IMR-90 (cell line): ENCODE results near the gene ADAP1. TPM values are rescaled to one million over a fixed set of nuclear protein-coding genes. Genes with fewer than 3 reads are reported as not detected.

ENCODE experiments used
- ATAC-seq: fragments of 200-7000 bp; cut with Tn5 transposase; 2 replicates; pipeline ENCODE4 v1.9.1; 2020; ENCODE audit warnings: low read depth, mild to moderate bottlenecking, moderate library complexity
- BruUV-seq: library from RNA; stranded (reverse); fragments of 400-500 nt; replicated peaks from 2 replicates; lab custom pipeline; 2021; lab: Mats Ljungman, UMichigan
- CTCF ChIA-PET: fragments of 300-600 bp; formaldehyde crosslinking; extraction: SDS; loops from one replicate; lab custom pipeline; 2021; ENCODE audit warnings: antibody characterized with exemption; lab: Yijun Ruan, JAX
- POLR2A ChIA-PET: fragments of 300-600 bp; sonication (Branson Sonifier 250); formaldehyde crosslinking; loops from one replicate; lab custom pipeline; 2022; ENCODE audit warnings: antibody characterized with exemption; ENCODE audit not compliant: unreplicated experiment; lab: Charles Lee
- DNase-seq: peaks from one replicate; pipeline ENCODE4 v3.0.0; 2013
- H2AFZ ChIP-seq: replicated peaks from 2 replicates; pipeline ENCODE3; 2013; ENCODE audit warnings: low read length, mild to moderate bottlenecking; ENCODE audit not compliant: poor library complexity
- H2AK5ac ChIP-seq: 2 replicates; pipeline ENCODE4 v1.6.1; 2013; ENCODE audit warnings: low read depth, low read length, inconsistent platforms
- H2AK9ac ChIP-seq: replicated peaks from 2 replicates; pipeline ENCODE3; 2013; ENCODE audit warnings: mild to moderate bottlenecking, low read depth, low read length, moderate library complexity; ENCODE audit not compliant: poor library complexity
- H2BK120ac ChIP-seq: 2 replicates; pipeline ENCODE4 v1.6.1; 2013; ENCODE audit warnings: low read depth, low read length, inconsistent platforms
- H2BK15ac ChIP-seq: 3 replicates; pipeline ENCODE4 v1.6.1; 2013; ENCODE audit warnings: low read depth, low read length, inconsistent platforms
- H2BK20ac ChIP-seq: 2 replicates; pipeline ENCODE4 v1.6.1; 2013; ENCODE audit warnings: low read depth, mild to moderate bottlenecking, inconsistent platforms, low read length, moderate library complexity
- H2BK5ac ChIP-seq: 2 replicates; pipeline ENCODE4 v1.6.1; 2013; ENCODE audit warnings: mild to moderate bottlenecking, low read depth, low read length, inconsistent platforms; ENCODE audit not compliant: poor library complexity, severe bottlenecking
- H3K14ac ChIP-seq: replicated peaks from 2 replicates; pipeline ENCODE4 v1.6.1; 2013; ENCODE audit warnings: low read depth, low read length, inconsistent platforms
- H3K18ac ChIP-seq: 2 replicates; pipeline ENCODE4 v1.6.1; 2013; ENCODE audit warnings: low read depth, low read length, control low read depth
- H3K23ac ChIP-seq: 2 replicates; pipeline ENCODE4 v1.6.1; 2013; ENCODE audit warnings: low read depth, low read length, inconsistent platforms
- H3K27ac ChIP-seq: 2 replicates; pipeline ENCODE4 v1.5.1; 2013; ENCODE audit warnings: mild to moderate bottlenecking, control low read depth, low read length; ENCODE audit not compliant: insufficient read depth
- H3K27me3 ChIP-seq: 2 replicates; pipeline ENCODE4 v1.6.1; 2013; ENCODE audit warnings: low read length; ENCODE audit not compliant: control insufficient read depth, insufficient read depth
- H3K36me3 ChIP-seq: 2 replicates; pipeline ENCODE4 v1.6.1; 2013; ENCODE audit warnings: low read length, mixed read lengths; ENCODE audit not compliant: control insufficient read depth, insufficient read depth
- H3K4ac ChIP-seq: 2 replicates; pipeline ENCODE4 v1.6.1; 2013; ENCODE audit warnings: low read depth, low read length, inconsistent platforms
- H3K4me1 ChIP-seq: 2 replicates; pipeline ENCODE4 v1.6.1; 2013; ENCODE audit warnings: low read length, mixed read lengths; ENCODE audit not compliant: control insufficient read depth, insufficient read depth
- H3K4me2 ChIP-seq: 2 replicates; pipeline ENCODE4 v1.6.1; 2013; ENCODE audit warnings: low read depth, mild to moderate bottlenecking, control low read depth, low read length, moderate library complexity
- H3K4me3 ChIP-seq: 2 replicates; pipeline ENCODE4 v1.5.1; 2013; ENCODE audit warnings: low read depth, mild to moderate bottlenecking, control low read depth, low read length, moderate library complexity; ENCODE audit not compliant: insufficient read depth
- H3K56ac ChIP-seq: 2 replicates; pipeline ENCODE4 v1.6.1; 2013; ENCODE audit warnings: low read length, inconsistent platforms; ENCODE audit not compliant: insufficient read depth; ENCODE audit errors: extremely low read depth
- H3K79me1 ChIP-seq, 2 experiments: 2 replicates each; pipeline ENCODE4 v1.6.1; 2013; ENCODE audit warnings: low read length in 2 of 2, inconsistent platforms in 1 of 2, low read depth in 1 of 2
- H3K9ac ChIP-seq: 2 replicates; pipeline ENCODE4 v1.6.1; 2013; ENCODE audit warnings: low read depth, low read length, control low read depth
- H3K9me1 ChIP-seq: 2 replicates; pipeline ENCODE4 v1.6.1; 2013; ENCODE audit warnings: low read length, inconsistent platforms; ENCODE audit not compliant: insufficient read depth
- H3K9me3 ChIP-seq: 2 replicates; pipeline ENCODE4 v1.6.1; 2013; ENCODE audit warnings: low read length; ENCODE audit not compliant: control insufficient read depth, insufficient read depth
- H4K20me1 ChIP-seq: 2 replicates; pipeline ENCODE4 v1.6.1; 2013; ENCODE audit warnings: low read length, inconsistent platforms; ENCODE audit not compliant: insufficient read depth
- H4K5ac ChIP-seq: 2 replicates; pipeline ENCODE4 v1.6.1; 2013; ENCODE audit warnings: mild to moderate bottlenecking, low read depth, low read length, control low read depth
- H4K8ac ChIP-seq, 2 experiments: 2 replicates each; pipeline ENCODE4 v1.6.1; 2013; ENCODE audit warnings: low read depth in 2 of 2, low read length in 2 of 2, control low read depth in 1 of 2, inconsistent platforms in 1 of 2
- H4K91ac ChIP-seq: 2 replicates; pipeline ENCODE4 v1.6.1; 2013; ENCODE audit warnings: low read depth, low read length, inconsistent platforms; ENCODE audit not compliant: insufficient read depth
- BHLHE40 ChIP-seq: fragments of 150-350 bp; IDR thresholded peaks from 2 replicates; pipeline ENCODE4 v1.6.1; 2016; ENCODE audit warnings: mild to moderate bottlenecking, low read depth, low read length
- FOS ChIP-seq: fragments of 150-350 bp; IDR thresholded peaks from 2 replicates; pipeline ENCODE4 v1.6.1; 2016; ENCODE audit warnings: low read depth, low read length
- MXI1 ChIP-seq: IDR thresholded peaks from 2 replicates; pipeline ENCODE4 v1.6.1; 2012; ENCODE audit warnings: low read depth, mild to moderate bottlenecking, low read length, moderate library complexity, borderline replicate concordance
- NFE2L2 ChIP-seq: fragments of 150-350 bp; IDR thresholded peaks from 2 replicates; pipeline ENCODE4 v1.6.1; 2016; ENCODE audit warnings: low read depth, mild to moderate bottlenecking, low read length
- RFX5 ChIP-seq: IDR thresholded peaks from 2 replicates; pipeline ENCODE4 v1.8.0; 2012; ENCODE audit warnings: low read depth, mild to moderate bottlenecking, low read length, moderate library complexity
- SMC3 ChIP-seq: fragments of 150-350 bp; IDR thresholded peaks from 2 replicates; pipeline ENCODE4 v1.6.1; 2016; ENCODE audit warnings: low read depth, mild to moderate bottlenecking, antibody characterized with exemption, low read length, moderate library complexity
- WGBS, 2 experiments: methylation state at CpG; one replicate each; pipeline versions ENCODE4 v1.1.5 to v1.1.7; 2013; ENCODE audit warnings: missing lambda C conversion rate in 2 of 2; ENCODE audit not compliant: insufficient read length in 1 of 2; ENCODE audit errors: extremely low coverage in 2 of 2; 5-methylcytosine and 5-hydroxymethylcytosine counted together
- dilution Hi-C: fragments of 300-500 bp; cut with HindIII; formaldehyde crosslinking; loops from one replicate; pipeline ENCODE4 v1.14.3; 2018; ENCODE audit warnings: low sequenced_read_pairs; ENCODE audit not compliant: unreplicated experiment
- in situ Hi-C: fragments of 300-500 bp; cut with MboI; formaldehyde crosslinking; loops from 3 replicates; pipeline ENCODE4 v1.14.3; 2019; ENCODE audit warnings: low sequenced_read_pairs, inconsistent platforms, mixed read lengths
- intact Hi-C: fragments of 100-400 bp; cut with micrococcal nuclease; formaldehyde crosslinking; loops from 2 replicates; pipeline ENCODE4 v1.10.0; 2022
- polyA plus RNA-seq, 3 experiments: library from polyadenylated mRNA; depleted of rRNA; stranded (reverse); fragments of >200 nt; gene quantifications; 2 replicates each; pipeline ENCODE4 v1.2.3, GENCODE V29; 2012; ENCODE audit warnings: low replicate concordance in 1 of 3
- total RNA-seq: library from RNA; depleted of rRNA; stranded (reverse); fragments of >200 nt; gene quantifications from 2 replicates; pipeline ENCODE4 v1.2.3, GENCODE V29; 2012

The ADAP1 gene
- total and polyA plus RNA-seq, 2 of the 4 experiments (the other 2 are of a cell fraction): 1.4 to 2.0 TPM

- in situ Hi-C loops: no loop called here
- H3K18ac ChIP-seq: no peak overlapping the region
- H2BK15ac ChIP-seq: no peak overlapping the region
- H3K36me3 ChIP-seq: peaks cover 13% of the 10 kb centered on the region
- no peak for ATAC-seq
- no peak overlapping the region for H3K4me2 ChIP-seq
- intact Hi-C loops: no loop called here
- H2BK5ac ChIP-seq: no peak overlapping the region
- no peak overlapping the region for H3K9ac ChIP-seq
- peak overlapping the region; percentile 48 for H2AFZ ChIP-seq
- H2AK5ac ChIP-seq: no peak overlapping the region
- POLR2A ChIA-PET: no interaction called here
- no peak overlapping the region for H2BK20ac ChIP-seq
- H2BK120ac ChIP-seq: no peak overlapping the region
- WGBS, 2 experiments: 91% methylated on average over 23 of the region's 37 CpGs; no CpG with 5 or more reads in 1 of the 2 experiments
- no peaks in the 10 kb centered on the region for H3K9me3 ChIP-seq
- TF ChIP-seq RFX5 (no peak), NFE2L2 (no peak), BHLHE40 (no peak), FOS (no peak), SMC3 (no peak), MXI1 (no peak)
- H3K4ac ChIP-seq: no peak overlapping the region
- dilution Hi-C loops: no loop called here
- DNase-seq: no peak
- H2AK9ac ChIP-seq: no peak overlapping the region
- no peak overlapping the region for H3K14ac ChIP-seq
- peaks cover 68% of the 10 kb centered on the region for H4K20me1 ChIP-seq
- H3K27me3 ChIP-seq: no peaks in the 10 kb centered on the region
- no peak overlapping the region for H4K8ac ChIP-seq
- H3K4me3 ChIP-seq: no peak overlapping the region
- no peak overlapping the region for H4K91ac ChIP-seq
- BruUV-seq: no TSS peak
- no peak overlapping the region for H3K56ac ChIP-seq
- no peak overlapping the region for H4K5ac ChIP-seq
- peaks cover 4% of the 10 kb centered on the region for H3K4me1 ChIP-seq
- peaks cover 4 to 80% of the 10 kb centered on the region in 2 experiments for H3K79me1 ChIP-seq
- CTCF ChIA-PET: no interaction called here
- no peak overlapping the region for H3K27ac ChIP-seq
- no peak overlapping the region for H3K23ac ChIP-seq
- H3K9me1 ChIP-seq: peaks cover 9% of the 10 kb centered on the region
These were observed 72.0 kb downstream of the ADAP1 start for GRCh38 chr7:882336-883035.
